Lower leg skin (tissue), 4 donors: ENCODE measurements around the gene POU6F2. TPM values are rescaled to one million over a fixed set of nuclear protein-coding genes. Genes with fewer than 3 reads are reported as not detected.

Experiments
- DNase-seq, 2 donors: peaks; one replicate each; pipeline ENCODE4 v3.0.0-alpha.2; 2019; ENCODE audit warnings: low spot score in 2 of 2
- H3K4me3 ChIP-seq: fragments of 200-600 bp; sonication (generic); 2 replicates; pipeline ENCODE4 v1.5.1; 2017; ENCODE audit warnings: mild to moderate bottlenecking, low read depth; ENCODE audit not compliant: poor library complexity, severe bottlenecking
- CTCF ChIP-seq, 3 donors: fragments of 450-650 bp; IDR thresholded peaks; one replicate each; pipeline ENCODE4 v1.5.1; 2016; ENCODE audit warnings: antibody characterized with exemption in 3 of 3, mild to moderate bottlenecking in 3 of 3, moderate library complexity in 2 of 3
- POLR2A ChIP-seq, 2 donors: fragments of 450-650 bp; IDR thresholded peaks; one replicate each; pipeline ENCODE4 v1.6.1; 2016 to 2017; ENCODE audit warnings: antibody characterized with exemption in 2 of 2, mild to moderate bottlenecking in 1 of 2, moderate library complexity in 1 of 2
- WGBS, 2 donors: methylation state at CpG; one replicate each; pipeline ENCODE4 v1.1.5; 2018; 5-methylcytosine and 5-hydroxymethylcytosine counted together
- intact Hi-C: fragments of 100-400 bp; cut with DNase I; formaldehyde crosslinking; loops from one replicate; pipeline ENCODE4 v1.15.0; 2023; ENCODE audit warnings: low total_unique reads
- total RNA-seq, 4 donors: library from RNA; depleted of rRNA; stranded (reverse); fragments of >200 nt; gene quantifications; one replicate each; pipeline ENCODE4 v1.1.0, GENCODE V29; 2016

Gene POU6F2
- total RNA-seq, 4 donors from 2014 or later: 0.36 TPM; not detected in 3

GRCh38 chr7:39272691-39273090 is 295.0 kb downstream of the POU6F2 start:
- no peak for DNase-seq
- no peak for TF ChIP-seq POLR2A (IDR thresholded peaks at IDR 0.05)
- TF ChIP-seq CTCF (IDR thresholded peaks at IDR 0.05): no peak
- no peak overlapping the region for H3K4me3 ChIP-seq
- intact Hi-C loops: no loop called here

- TF ChIP-seq POLR2A (IDR thresholded peaks at IDR 0.05) (no peak), CTCF (IDR thresholded peaks at IDR 0.05) (no peak)
- no peak overlapping the region for H3K4me3 ChIP-seq
- WGBS, 2 donors: 0% methylated on average over 1 of the region's 1 CpG
- DNase-seq: no peak
- intact Hi-C loops: no loop called here
Observed at GRCh38 chr7:39280337-39280736, 302.6 kb downstream of the POU6F2 start.

- 27 to 30% methylated on average over 2 of the region's 2 CpGs for WGBS, 2 donors
- H3K4me3 ChIP-seq: no peak overlapping the region
- no peak for DNase-seq
- intact Hi-C loops: no loop called here
- TF ChIP-seq CTCF (IDR thresholded peaks at IDR 0.05): no peak
- TF ChIP-seq POLR2A (IDR thresholded peaks at IDR 0.05): no peak
Observed at GRCh38 chr7:39285256-39285655, 307.5 kb downstream of the POU6F2 start.

- no peak for DNase-seq
- no peak overlapping the region for H3K4me3 ChIP-seq
- TF ChIP-seq CTCF (IDR thresholded peaks at IDR 0.05) (no peak), POLR2A (IDR thresholded peaks at IDR 0.05) (no peak)
- intact Hi-C loops: no loop called here
- 75 to 88% methylated on average over 3 of the region's 3 CpGs for WGBS, 2 donors
Observed at GRCh38 chr7:39288303-39288702, 310.6 kb downstream of the POU6F2 start.

GRCh38 chr7:39291628-39292410 is 314.1 kb downstream of the POU6F2 start:
- intact Hi-C loops: no loop called here
- no peak for DNase-seq
- WGBS, 2 donors: 59 to 64% methylated on average over 10 of the region's 10 CpGs
- TF ChIP-seq CTCF (IDR thresholded peaks at IDR 0.05): no peak
- no peak for TF ChIP-seq POLR2A (IDR thresholded peaks at IDR 0.05)
- H3K4me3 ChIP-seq: no peak overlapping the region
